HEK293 (cell line): ENCODE measurements around the gene TSTD2.
"Not testable (repeated sequence)": the region's sequence is repeated elsewhere in the genome, so short reads cannot be mapped to it uniquely, and the experiment has no call there.

Experiments
- CTCF ChIA-PET: fragments of 350-600 bp; formaldehyde crosslinking; extraction: SDS; loops from one replicate; lab custom pipeline; 2021; ENCODE audit warnings: antibody characterized with exemption; lab: Yijun Ruan, JAX
- POLR2A ChIA-PET: fragments of 300-600 bp; formaldehyde crosslinking; extraction: SDS; loops from one replicate; lab custom pipeline; 2020; ENCODE audit warnings: antibody characterized with exemption, inconsistent platforms; lab: Yijun Ruan, JAX
- H3K27ac ChIP-seq: fragments of 200-500 bp; sonication (Bioruptor generic); 2 replicates; pipeline ENCODE4 v1.5.1; 2014; ENCODE audit warnings: low read depth, low read length, control low read depth, inconsistent platforms; ENCODE audit errors: extremely low read depth
- H3K36me3 ChIP-seq, 2 experiments: fragments of 200-500 bp in 1 of 2; sonication (Bioruptor generic) in 1 of 2; 1 replicate in 1 of 2; 2 replicates in 1 of 2; pipeline ENCODE4 v1.5.1; 2014 to 2017; ENCODE audit warnings: inconsistent platforms in 2 of 2, low read length in 2 of 2; ENCODE audit not compliant: control insufficient read depth in 2 of 2, insufficient read depth in 1 of 2
- H3K4me1 ChIP-seq: fragments of 200-500 bp; sonication (Bioruptor generic); 2 replicates; pipeline ENCODE4 v1.5.1; 2014; ENCODE audit warnings: mild to moderate bottlenecking, low read length, inconsistent platforms; ENCODE audit not compliant: control insufficient read depth, insufficient read depth
- H3K4me3 ChIP-seq: 2 replicates; pipeline ENCODE4 v1.5.1; 2011; ENCODE audit warnings: low read depth, mild to moderate bottlenecking, control low read depth, low read length, moderate library complexity
- H3K9me3 ChIP-seq: fragments of 200-500 bp; sonication (Bioruptor generic); 2 replicates; pipeline ENCODE4 v1.5.1; 2014; ENCODE audit warnings: low read depth, low read length, inconsistent platforms; ENCODE audit not compliant: control insufficient read depth, insufficient read depth
- KLF7 ChIP-seq: fragments of 450-650 bp; formaldehyde crosslinking; IDR thresholded peaks from 2 replicates; pipeline ENCODE4 v1.5.1; 2016; ENCODE audit warnings: missing biosample characterization, missing genetic modification characterization, borderline replicate concordance
- ZFHX2 ChIP-seq: fragments of 450-650 bp; formaldehyde crosslinking; conservative IDR thresholded peaks from 2 replicates; pipeline ENCODE4 v1.5.1; 2016; ENCODE audit warnings: missing biosample characterization, missing genetic modification characterization
- ZFP69B ChIP-seq: fragments of 450-650 bp; formaldehyde crosslinking; IDR thresholded peaks from 2 replicates; pipeline ENCODE4 v1.5.1; 2016; ENCODE audit warnings: missing biosample characterization, missing genetic modification characterization
- ZIC2 ChIP-seq: fragments of 450-650 bp; formaldehyde crosslinking; IDR thresholded peaks from 2 replicates; pipeline ENCODE4 v1.5.1; 2016; ENCODE audit warnings: missing biosample characterization, missing genetic modification characterization
- ZNF10 ChIP-seq: fragments of 450-650 bp; formaldehyde crosslinking; IDR thresholded peaks from 2 replicates; pipeline ENCODE4 v1.5.1; 2017; ENCODE audit warnings: missing biosample characterization, missing genetic modification characterization
- ZNF184 ChIP-seq: fragments of 450-650 bp; IDR thresholded peaks from 2 replicates; pipeline ENCODE4 v1.5.1; 2018; ENCODE audit warnings: missing biosample characterization, mild to moderate bottlenecking, missing genetic modification characterization
- ZNF449 ChIP-seq: fragments of 450-650 bp; formaldehyde crosslinking; IDR thresholded peaks from 2 replicates; pipeline ENCODE4 v1.5.1; 2017; ENCODE audit warnings: missing biosample characterization, mild to moderate bottlenecking, missing genetic modification characterization, moderate library complexity
- ZNF529 ChIP-seq: fragments of 450-650 bp; formaldehyde crosslinking; IDR thresholded peaks from 2 replicates; pipeline ENCODE4 v1.5.1; 2017; ENCODE audit warnings: missing genetic modification characterization, missing biosample characterization; ENCODE audit not compliant: insufficient replicate concordance
- ZNF558 ChIP-seq: fragments of 450-650 bp; formaldehyde crosslinking; IDR thresholded peaks from 2 replicates; pipeline ENCODE4 v1.5.1; 2016; ENCODE audit warnings: missing biosample characterization, missing genetic modification characterization
- ZNF560 ChIP-seq: fragments of 450-650 bp; formaldehyde crosslinking; IDR thresholded peaks from 2 replicates; pipeline ENCODE4 v1.5.1; 2017; ENCODE audit warnings: missing biosample characterization, missing genetic modification characterization, borderline replicate concordance
- ZNF561 ChIP-seq: fragments of 450-650 bp; IDR thresholded peaks from 2 replicates; pipeline ENCODE4 v1.5.1; 2018; ENCODE audit warnings: missing biosample characterization, missing genetic modification characterization, borderline replicate concordance
- ZNF621 ChIP-seq: fragments of 450-650 bp; formaldehyde crosslinking; IDR thresholded peaks from 2 replicates; pipeline ENCODE4 v1.5.1; 2017; ENCODE audit warnings: missing biosample characterization, missing genetic modification characterization
- ZNF623 ChIP-seq: fragments of 450-650 bp; formaldehyde crosslinking; IDR thresholded peaks from 2 replicates; pipeline ENCODE4 v1.5.1; 2016; ENCODE audit warnings: missing biosample characterization, missing genetic modification characterization
- ZNF626 ChIP-seq: fragments of 450-650 bp; sonication (Bioruptor Pico); formaldehyde crosslinking; IDR thresholded peaks from 2 replicates; pipeline ENCODE4 v1.5.1; 2018; ENCODE audit warnings: missing biosample characterization, missing genetic modification characterization, inconsistent platforms
- ZNF629 ChIP-seq: fragments of 450-650 bp; formaldehyde crosslinking; IDR thresholded peaks from 2 replicates; pipeline ENCODE4 v1.5.1; 2017; ENCODE audit warnings: missing biosample characterization, missing genetic modification characterization
- ZNF639 ChIP-seq: fragments of 450-650 bp; formaldehyde crosslinking; IDR thresholded peaks from 2 replicates; pipeline ENCODE4 v1.5.1; 2016; ENCODE audit warnings: missing biosample characterization, missing genetic modification characterization
- ZSCAN30 ChIP-seq: fragments of 450-650 bp; IDR thresholded peaks from 2 replicates; pipeline ENCODE4 v1.5.1; 2018; ENCODE audit warnings: missing biosample characterization, mild to moderate bottlenecking, missing genetic modification characterization, moderate library complexity
- ZSCAN5A ChIP-seq: fragments of 450-650 bp; formaldehyde crosslinking; IDR thresholded peaks from 2 replicates; pipeline ENCODE4 v1.5.1; 2016; ENCODE audit warnings: missing biosample characterization, missing genetic modification characterization

Gene TSTD2

GRCh38 chr9:97577051-97577450 lies 56.1 kb downstream of the TSTD2 start:
- no peaks in the 10 kb centered on the region for H3K9me3 ChIP-seq
- no peak for TF ChIP-seq ZNF529
- no peak for TF ChIP-seq ZSCAN5A (tag by site-specific recombination)
- no peak for TF ChIP-seq ZSCAN30 (tag by site-specific recombination)
- no peak for TF ChIP-seq ZNF621 (tag by site-specific recombination)
- TF ChIP-seq ZIC2 (tag by site-specific recombination), result no peak
- TF ChIP-seq ZNF639 (tag by site-specific recombination), result no peak
- no peak for TF ChIP-seq ZNF558 (tag by site-specific recombination)
- no peak for TF ChIP-seq ZNF10 (tag by site-specific recombination)
- TF ChIP-seq, all 188 proteins: peak for 0
- POLR2A ChIA-PET, result no interaction called here
- CTCF ChIA-PET, result interaction anchor here (1.2 to 5.9 kb wide), 2 partner anchors 21 to 108 kb away, joined by 5 to 29 read pairs; no protein-coding TSS in a partner anchor
- no peak overlapping the region for H3K27ac ChIP-seq
- no peaks in the 10 kb centered on the region for H3K4me1 ChIP-seq
- H3K36me3 ChIP-seq, result peaks cover 0 to 27% of the 10 kb centered on the region in 2 experiments; a peak in 1 of 3 replicates
- no peak overlapping the region for H3K4me3 ChIP-seq

- ChIA-PET POLR2A (no interaction called here), CTCF (interaction anchor here (1.2 to 5.9 kb wide), 2 partner anchors 23 to 107 kb away, joined by 5 to 29 read pairs; no protein-coding TSS in a partner anchor)
- H3K27ac ChIP-seq, result no peak overlapping the region
- H3K4me3 ChIP-seq, result no peak overlapping the region
- H3K9me3 ChIP-seq, result no peaks in the 10 kb centered on the region
- no peak for TF ChIP-seq ZNF623 (tag by site-specific recombination)
- no peak for TF ChIP-seq ZNF449 (tag by site-specific recombination)
- no peak for TF ChIP-seq ZNF184
- TF ChIP-seq ZNF561, result no peak
- TF ChIP-seq ZFP69B (tag by site-specific recombination), result no peak
- no peak for TF ChIP-seq ZNF629
- no peak for TF ChIP-seq ZNF626 (tag by site-specific recombination)
- no peak for TF ChIP-seq ZFHX2 (tag by site-specific recombination)
- TF ChIP-seq ZNF560 (tag by site-specific recombination), result no peak
- TF ChIP-seq KLF7, result no peak
- no peaks in the 10 kb centered on the region for H3K4me1 ChIP-seq
- peaks cover 0 to 40% of the 10 kb centered on the region in 2 experiments; a peak in 1 of 3 replicates for H3K36me3 ChIP-seq
Observed at GRCh38 chr9:97575673-97576200, 57.4 kb downstream of the TSTD2 start.

- H3K27ac ChIP-seq, H3K9me3 ChIP-seq, H3K4me1 ChIP-seq, H3K4me3 ChIP-seq, POLR2A ChIA-PET: not testable (repeated sequence)
- H3K36me3 ChIP-seq, result peaks cover 0 to 47% of the 10 kb centered on the region in 2 experiments; a peak in 1 of 3 replicates
- CTCF ChIA-PET, result interaction anchor here (5.9 kb wide), 1 partner anchor 23 kb away, joined by 29 read pairs; no protein-coding TSS in a partner anchor
Observed at GRCh38 chr9:97574921-97575672, 58.1 kb downstream of the TSTD2 start.

- CTCF ChIA-PET, result not testable (repeated sequence)
Observed at GRCh38 chr9:97574101-97574571, 59.0 kb downstream of the TSTD2 start.

More at GRCh38 chr9:97574101-97574571, 59.0 kb downstream of the TSTD2 start:
- H3K9me3 ChIP-seq, H3K4me1 ChIP-seq, H3K27ac ChIP-seq, H3K4me3 ChIP-seq, POLR2A ChIA-PET: not testable (repeated sequence)
- H3K36me3 ChIP-seq, result peaks cover 0 to 56% of the 10 kb centered on the region in 2 experiments; a peak in 1 of 3 replicates
